Measurements from ENCODE around the gene RIC8B.

DNA sequence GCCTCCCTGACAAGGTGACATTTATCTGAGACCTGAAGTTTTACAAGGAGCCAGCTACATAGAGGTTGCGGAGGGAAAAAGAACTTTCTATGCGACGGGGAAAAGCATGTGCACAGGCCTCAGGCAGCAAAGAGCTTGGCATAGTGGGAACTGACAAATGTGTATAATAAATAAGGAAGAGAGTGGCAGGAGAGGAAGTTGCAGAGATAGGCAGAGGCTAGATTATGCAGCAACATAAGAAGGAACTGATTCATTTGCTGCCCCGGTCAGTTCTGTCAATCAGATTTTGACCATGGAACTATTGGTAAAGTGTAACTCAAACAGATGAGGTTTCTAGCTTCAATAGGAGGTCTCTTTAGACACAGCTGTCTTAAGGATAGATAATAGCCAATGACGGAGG, 33.7 kb upstream of the RIC8B start:
- TF ChIP-seq ZNF749 (CRISPR knock-in tag; IDR thresholded peaks at IDR 0.05; ENCODE audit: borderline replicate concordance) (no peak), ZNF7 (CRISPR knock-in tag; IDR thresholded peaks at IDR 0.05) (no peak), POLR2AphosphoS5 (IDR thresholded peaks at IDR 0.05; ENCODE audit: low read depth, low read length) (no peak), GTF2F1 (IDR thresholded peaks at IDR 0.05; ENCODE audit: low read length) (no peak), ZMYM3 (CRISPR knock-in tag; IDR thresholded peaks at IDR 0.05) (no peak), POLR2A (IDR thresholded peaks at IDR 0.05; ENCODE audit: insufficient read depth in 1 of 2, low read depth in 2 of 2, low read length in 2 of 2) (no peak), PHF8 (CRISPR knock-in tag; IDR thresholded peaks at IDR 0.05) (no peak), RFX5 (IDR thresholded peaks at IDR 0.05; ENCODE audit: low read depth, low read length) (no peak), ZSCAN30 (CRISPR knock-in tag; IDR thresholded peaks at IDR 0.05) (no peak), MXI1 (IDR thresholded peaks at IDR 0.05; ENCODE audit: borderline replicate concordance, low read depth, low read length) (no peak), FOSL2 (CRISPR knock-in tag; IDR thresholded peaks at IDR 0.05) (no peak)
- TF ChIP-seq, protein P1, sequence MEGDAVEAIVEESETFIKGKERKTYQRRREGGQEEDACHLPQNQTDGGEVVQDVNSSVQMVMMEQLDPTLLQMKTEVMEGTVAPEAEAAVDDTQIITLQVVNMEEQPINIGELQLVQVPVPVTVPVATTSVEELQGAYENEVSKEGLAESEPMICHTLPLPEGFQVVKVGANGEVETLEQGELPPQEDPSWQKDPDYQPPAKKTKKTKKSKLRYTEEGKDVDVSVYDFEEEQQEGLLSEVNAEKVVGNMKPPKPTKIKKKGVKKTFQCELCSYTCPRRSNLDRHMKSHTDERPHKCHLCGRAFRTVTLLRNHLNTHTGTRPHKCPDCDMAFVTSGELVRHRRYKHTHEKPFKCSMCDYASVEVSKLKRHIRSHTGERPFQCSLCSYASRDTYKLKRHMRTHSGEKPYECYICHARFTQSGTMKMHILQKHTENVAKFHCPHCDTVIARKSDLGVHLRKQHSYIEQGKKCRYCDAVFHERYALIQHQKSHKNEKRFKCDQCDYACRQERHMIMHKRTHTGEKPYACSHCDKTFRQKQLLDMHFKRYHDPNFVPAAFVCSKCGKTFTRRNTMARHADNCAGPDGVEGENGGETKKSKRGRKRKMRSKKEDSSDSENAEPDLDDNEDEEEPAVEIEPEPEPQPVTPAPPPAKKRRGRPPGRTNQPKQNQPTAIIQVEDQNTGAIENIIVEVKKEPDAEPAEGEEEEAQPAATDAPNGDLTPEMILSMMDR (CRISPR knock-in tag; IDR thresholded peaks at IDR 0.05) = no peak

All from HepG2 (cell line).